ENCODE results near the gene MID1IP1. TPM values are rescaled to one million over a fixed set of nuclear protein-coding genes. Genes with fewer than 3 reads are reported as not detected.

The MID1IP1 gene
- total RNA-seq, 4 donors from 2014 or later, result 19.3 to 36.8 (median 24.9) TPM

DNA sequence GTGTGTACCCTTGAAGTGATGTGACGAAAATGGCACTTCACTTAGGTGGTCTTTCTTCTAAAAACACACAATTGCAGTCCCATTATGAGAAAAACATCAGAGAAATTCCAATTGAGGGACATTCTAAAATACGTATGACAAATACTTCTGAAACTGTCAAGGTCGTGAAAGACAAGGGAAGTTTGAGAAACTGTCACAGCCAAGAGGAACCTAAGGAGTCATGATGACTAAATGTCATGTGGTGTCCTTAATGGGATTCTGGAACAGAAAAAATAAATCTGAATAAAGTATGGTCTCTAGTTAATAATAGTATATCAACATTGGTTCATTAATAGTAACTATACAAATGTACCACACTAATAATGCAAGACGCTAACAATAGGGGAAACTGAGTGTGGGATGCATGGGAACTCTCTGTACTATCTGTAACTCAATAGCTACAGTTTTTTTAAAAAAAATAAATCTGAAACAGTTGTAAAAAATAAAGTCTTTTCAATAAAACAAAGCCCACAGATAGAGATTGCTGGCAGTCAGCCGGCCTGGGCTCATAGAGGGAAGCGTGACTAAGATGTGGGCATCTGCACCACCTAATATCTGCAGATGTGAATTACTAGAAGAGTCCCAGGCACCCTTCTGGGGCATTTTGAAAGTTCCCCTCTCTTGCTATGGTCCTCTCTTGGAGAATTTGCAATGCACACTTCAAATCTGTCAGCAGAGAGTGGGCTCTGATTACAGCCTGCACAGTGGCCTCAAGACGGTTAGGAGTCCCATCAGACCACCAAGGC, 47.6 kb downstream of the MID1IP1 start:
- WGBS, 2 donors, result 88 to 94% methylated on average over 6 to 7 of the region's 7 CpGs
- no peak overlapping the region for H3K4me3 ChIP-seq (replicated peaks in 1 of 3)
- H3K27ac ChIP-seq, result no peak overlapping the region
- H3K36me3 ChIP-seq, result no peaks in the 10 kb centered on the region
- no peaks in the 10 kb centered on the region for H3K27me3 ChIP-seq
- no peak for DNase-seq
- H3K4me1 ChIP-seq, result no peaks in the 10 kb centered on the region
- no peaks in the 10 kb centered on the region for H3K9me3 ChIP-seq
- TF ChIP-seq POLR2A (IDR thresholded peaks at IDR 0.05) (no peak), CTCF (IDR thresholded peaks at IDR 0.05) (no peak)
- intact Hi-C loops (cut with DNase I), result no loop called here

DNA sequence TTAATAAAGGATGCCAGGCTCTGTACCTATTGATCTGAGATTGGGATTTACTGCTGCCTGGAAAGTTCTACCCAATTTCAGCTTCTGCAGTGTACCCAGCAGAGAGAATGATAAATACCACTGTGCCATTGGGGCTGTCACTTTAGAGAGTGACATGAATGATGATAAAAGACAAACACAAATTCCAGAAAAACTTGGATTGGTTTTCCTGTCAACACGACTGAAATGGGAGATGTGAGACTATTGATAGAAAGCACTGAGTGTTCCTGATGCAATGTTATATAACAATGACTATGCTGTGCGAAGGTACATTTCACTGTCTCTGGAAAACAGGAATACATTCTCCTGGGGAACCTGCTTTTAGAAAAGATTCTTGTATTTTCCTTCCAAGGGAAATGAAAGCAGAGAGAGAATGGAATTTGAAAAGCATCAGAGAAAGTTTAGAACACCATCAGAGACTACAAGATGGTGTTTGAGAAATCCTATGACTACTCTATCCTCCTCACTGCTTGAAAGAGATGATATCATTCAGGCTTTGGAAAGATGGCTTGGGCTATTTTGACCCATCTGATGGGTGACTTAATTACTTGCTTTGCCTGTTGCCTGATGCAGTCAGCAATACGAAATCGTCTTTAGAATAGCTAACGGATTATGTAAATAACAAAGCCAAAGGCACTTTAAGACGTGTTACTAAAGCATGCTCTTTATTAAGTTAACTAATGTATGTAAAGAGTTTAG, 49.7 kb downstream of the MID1IP1 start:
- Histone ChIP-seq H3K27me3 (no peaks in the 10 kb centered on the region), H3K9me3 (no peaks in the 10 kb centered on the region), H3K4me3 (replicated peaks in 1 of 3) (no peak overlapping the region), H3K36me3 (no peaks in the 10 kb centered on the region), H3K27ac (no peak overlapping the region), H3K4me1 (no peaks in the 10 kb centered on the region)
- no peak for TF ChIP-seq POLR2A (IDR thresholded peaks at IDR 0.05)
- intact Hi-C loops (cut with DNase I), result no loop called here
- DNase-seq, result no peak
- WGBS, 2 donors, result 88 to 91% methylated on average over 6 of the region's 6 CpGs

DNA sequence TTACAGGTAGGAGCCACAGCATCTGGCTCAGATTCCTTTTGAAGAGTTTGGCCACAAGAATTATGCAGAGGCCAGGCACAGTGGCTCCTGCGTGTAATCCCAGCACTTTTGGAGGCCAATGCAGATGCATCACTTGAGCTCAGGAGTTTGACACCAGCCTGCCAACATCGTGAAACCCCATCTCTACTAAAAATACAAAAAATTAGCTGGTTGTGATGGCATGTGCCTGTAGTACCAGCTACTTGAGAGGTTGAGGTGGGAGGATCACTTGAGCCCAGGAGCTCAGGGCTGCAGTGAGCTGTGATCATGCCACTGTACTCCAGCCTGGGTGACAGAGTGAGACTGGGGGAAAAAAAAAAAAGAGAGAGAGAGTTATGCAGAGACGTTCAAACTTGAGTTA, 53.0 kb downstream of the MID1IP1 start:
- Histone ChIP-seq H3K27me3 (no peaks in the 10 kb centered on the region), H3K4me1 (no peaks in the 10 kb centered on the region), H3K4me3 (replicated peaks in 1 of 3) (no peak overlapping the region), H3K36me3 (no peaks in the 10 kb centered on the region), H3K27ac (no peak overlapping the region), H3K9me3 (no peaks in the 10 kb centered on the region)
- intact Hi-C loops (cut with DNase I), result no loop called here
- peak; percentile 32 to 54 for DNase-seq
- TF ChIP-seq CTCF (IDR thresholded peaks at IDR 0.05) (no peak), POLR2A (IDR thresholded peaks at IDR 0.05) (no peak)
- WGBS, 2 donors, result 25 to 26% methylated on average over 2 to 3 of the region's 3 CpGs

Other genes with a start within 250 kb of the MID1IP1 start
- gene TSPAN7, start 239.9 kb upstream of the MID1IP1 start, total RNA-seq, result 10 to 100 TPM; 38.1 to 66.2 (median 55.2) TPM